D721Med (cell line): ENCODE data around the gene TRIL.

Experiments used
- DNase-seq: peaks from one replicate; pipeline ENCODE4 v3.0.0; 2011; ENCODE audit warnings: low spot score; ENCODE audit not compliant: insufficient read length
- FAIRE-seq: peaks from 2 replicates; lab custom pipeline; 2011; peaks lifted over from hg19 to GRCh38; lab: Jason Lieb, UNC
- CTCF ChIP-seq: IDR thresholded peaks from 2 replicates; pipeline ENCODE4 v1.5.1; 2012; ENCODE audit warnings: mild to moderate bottlenecking, control low read depth; ENCODE audit not compliant: insufficient read depth; ENCODE audit errors: missing control alignments

The TRIL gene

GRCh38 chr7:28926871-28927597 lies 31.1 kb downstream of the TRIL start:
- no peak for FAIRE-seq
- peak; percentile 92 for TF ChIP-seq CTCF
- peak; percentile 31 for DNase-seq

GRCh38 chr7:28922624-28923331 lies 35.4 kb downstream of the TRIL start:
- peak; percentile 23 for DNase-seq
- FAIRE-seq, result no peak
- TF ChIP-seq CTCF, result peak; percentile 96

DNA sequence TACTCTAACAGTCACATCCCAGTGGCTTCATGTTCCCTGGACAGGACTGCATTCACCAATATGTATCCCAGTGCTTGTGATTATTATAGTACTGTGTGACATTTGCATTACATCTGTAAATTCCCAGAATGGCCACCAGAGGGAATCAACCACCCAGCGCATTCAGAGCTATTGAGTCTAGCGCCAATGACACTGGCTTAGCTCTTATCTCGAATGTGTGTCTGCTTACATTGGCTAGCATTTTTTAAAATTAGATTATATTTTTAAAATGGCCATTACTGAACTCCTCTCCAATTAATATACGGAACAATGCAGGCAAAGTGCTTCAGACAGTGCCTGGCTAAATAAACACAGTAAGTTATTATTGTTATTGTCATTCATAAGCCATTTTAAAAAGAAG lies 36.3 kb downstream of the TRIL start:
- FAIRE-seq (no peak), DNase-seq (no peak)
- TF ChIP-seq CTCF, result peak; percentile 80

GRCh38 chr7:28920424-28920823 lies 37.7 kb downstream of the TRIL start:
- no peak for DNase-seq
- no peak for TF ChIP-seq CTCF
- no peak for FAIRE-seq

GRCh38 chr7:28919510-28919909 lies 38.6 kb downstream of the TRIL start:
- no peak for TF ChIP-seq CTCF
- FAIRE-seq, result no peak
- DNase-seq, result no peak

DNA sequence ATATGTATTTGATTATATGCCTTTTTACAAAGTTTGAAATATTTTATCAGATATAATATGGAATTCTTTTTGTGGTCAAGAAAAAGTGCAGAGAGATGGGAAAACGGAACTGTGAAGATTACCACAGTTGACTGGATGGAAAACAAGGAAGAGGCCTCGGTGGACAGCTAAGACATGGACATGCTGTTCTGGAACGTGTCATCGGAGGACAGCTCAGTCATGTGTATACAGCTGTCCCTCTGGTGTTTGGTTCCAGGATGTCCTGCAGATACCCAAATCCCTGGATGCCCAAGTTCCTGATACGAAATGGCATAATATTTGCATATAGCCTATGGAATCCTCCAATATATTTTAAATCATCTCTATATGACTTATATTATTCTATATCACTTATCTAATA lies 49.4 kb downstream of the TRIL start:
- DNase-seq (no peak), FAIRE-seq (no peak)
- TF ChIP-seq CTCF, result no peak

GRCh38 chr7:28905464-28905863 lies 52.7 kb downstream of the TRIL start:
- no peak for TF ChIP-seq CTCF
- DNase-seq (no peak), FAIRE-seq (no peak)
